Adrenal gland (tissue), 12 donors: ENCODE data around the gene CTU2. TPM values are rescaled to one million over a fixed set of nuclear protein-coding genes. Genes with fewer than 3 reads are reported as not detected.
A peak's percentile ranks its signal among the peaks of the same experiment; 100 is the strongest.

Experiments used
- DNase-seq, 7 donors: peaks; one replicate each; pipeline ENCODE4 v3.0.0-alpha.2; 2019 to 2020
- H3K27ac ChIP-seq, 5 donors: fragments of 200-600 bp; sonication (generic) in 4 of 5; 1 replicate in 3 of 5; 2 replicates in 2 of 5; pipeline versions ENCODE4 v1.5.1 to v1.8.0; 2016 to 2020; ENCODE audit warnings: mild to moderate bottlenecking in 1 of 5
- H3K27me3 ChIP-seq: fragments of 200-600 bp; 2 replicates; pipeline ENCODE4 v1.8.0; 2021
- H3K36me3 ChIP-seq, 2 donors: fragments of 200-600 bp; replicated peaks in 1 of 2; 1 replicate in 1 of 2; 2 replicates in 1 of 2; pipeline versions ENCODE4 v1.5.1 to v1.8.0; 2018 to 2022
- H3K4me1 ChIP-seq, 2 donors: fragments of 200-600 bp; replicated peaks in 1 of 2; 1 replicate in 1 of 2; 2 replicates in 1 of 2; pipeline versions ENCODE4 v1.5.1 to v1.8.0; 2018 to 2021
- H3K4me3 ChIP-seq, 4 donors: fragments of 200-600 bp; sonication (generic) in 3 of 4; one replicate each; pipeline ENCODE4 v1.5.1; 2016 to 2018
- H3K9me3 ChIP-seq, 3 donors: fragments of 200-600 bp; sonication (generic) in 1 of 3; replicated peaks in 1 of 3; 1 replicate in 2 of 3; 2 replicates in 1 of 3; pipeline versions ENCODE4 v1.5.1 to v1.8.0; 2016 to 2021
- POLR2A ChIP-seq, 2 donors: fragments of 450-650 bp; IDR thresholded peaks; one replicate each; pipeline ENCODE4 v1.6.1; 2017; ENCODE audit warnings: antibody characterized with exemption in 2 of 2, mild to moderate bottlenecking in 2 of 2, moderate library complexity in 1 of 2
- WGBS, 4 donors: extraction: QIAGEN DNeasy Blood & Tissue Kit in 2 of 4; methylation state at CpG; one replicate each; pipeline versions ENCODE4 v1.1.5 to v1.1.7; 2013 to 2017; 5-methylcytosine and 5-hydroxymethylcytosine counted together
- intact Hi-C, 2 donors: fragments of 100-400 bp; cut with DNase I; formaldehyde crosslinking; loops; one replicate each; pipeline versions ENCODE4 v1.14.1 to v1.15.0; 2022 to 2023
- polyA plus RNA-seq, 3 donors: library from polyadenylated mRNA; stranded (reverse); fragments of 200-250 nt in 2 of 3; fragments of 350-450 nt in 1 of 3; fragmentation: Illumina TruSeq in 1 of 3; extraction: RNeasy Lipid Tissue Mini Kit (QIAGEN cat#74804) in 1 of 3; gene quantifications; one replicate each; pipeline ENCODE4 v1.2.3, GENCODE V29; 2013 to 2014
- total RNA-seq, 9 donors: library from RNA; depleted of rRNA in 4 of 9; stranded (reverse); fragments of >200 nt in 4 of 9; fragments of 120-200 nt in 1 of 9; fragmentation: NEBNext Ultra II Directional in 1 of 9; extraction: Animal tissue kit (Norgen Biotek cat#: 25700) in 1 of 9; gene quantifications; one replicate each; pipeline versions ENCODE4 v1.1.0 to v1.2.4, GENCODE V29; 2013 to 2023
- TF ChIP-seq, protein P1 (sequence below), 6 experiments: fragments of 450-650 bp in 4 of 6; fragments of 200-600 bp in 2 of 6; sonication (generic) in 1 of 6; IDR thresholded peaks; 1 replicate in 5 of 6; 2 replicates in 1 of 6; pipeline versions ENCODE4 v1.5.1 to v1.8.0; 2016 to 2021; ENCODE audit warnings: antibody characterized with exemption in 6 of 6, mild to moderate bottlenecking in 2 of 6, moderate library complexity in 1 of 6
- donor health status: healthy with polysubstance abuse.
- donor health status: Bipolar disorder and iron deficiency.
- donor health status: DM: yes; HTN: yes; CAD: no.
- donor health status: DM: no; HTN: no; CAD: no.
- donor health status: DM: no; HTN: no; CAD: no.
- donor health status: DM: yes; HTN: yes; CAD: no.

Gene CTU2
- total and polyA plus RNA-seq, 12 donors = 3.6 to 43.8 (median 14.0) TPM

DNA sequence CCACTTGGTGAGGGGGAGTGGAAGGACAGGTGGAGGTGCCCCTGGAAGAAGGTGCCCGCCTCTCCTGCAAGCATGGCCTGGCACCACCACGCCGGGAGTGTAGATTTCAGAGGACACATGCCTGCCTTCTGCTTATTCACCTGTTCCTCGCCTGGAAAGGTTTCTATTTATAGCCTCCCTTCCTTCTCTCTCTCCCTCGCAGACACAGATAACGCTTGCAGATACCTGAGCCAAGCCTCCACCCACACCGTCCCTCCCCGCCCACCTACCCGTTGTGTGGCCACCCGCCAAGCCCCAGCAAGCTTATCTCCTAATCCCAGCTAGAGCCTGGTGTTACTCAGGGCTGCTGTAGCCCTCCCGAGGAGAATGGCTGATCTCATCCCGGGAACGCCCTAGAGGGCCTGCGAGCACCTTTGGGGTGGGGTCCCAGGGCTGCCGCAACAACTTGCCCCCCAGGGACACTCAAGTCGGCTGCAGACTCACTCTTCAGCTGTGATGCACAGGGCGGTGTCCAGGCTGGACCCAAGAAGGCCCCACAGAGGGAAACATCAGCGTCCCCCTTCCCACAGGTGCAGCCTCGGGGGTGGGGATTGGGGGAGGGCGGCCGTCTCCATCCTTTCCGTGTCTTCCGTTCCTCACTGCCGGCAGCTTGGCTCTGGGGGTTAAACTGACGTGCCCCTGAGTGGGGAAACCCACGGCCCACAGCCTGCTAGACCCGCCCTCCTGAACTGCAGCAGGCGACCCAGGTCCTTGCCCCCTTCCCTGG lies 18.1 kb upstream of the CTU2 start:
- no peak for TF ChIP-seq POLR2A (IDR thresholded peaks at IDR 0.05)
- TF ChIP-seq, protein P1, sequence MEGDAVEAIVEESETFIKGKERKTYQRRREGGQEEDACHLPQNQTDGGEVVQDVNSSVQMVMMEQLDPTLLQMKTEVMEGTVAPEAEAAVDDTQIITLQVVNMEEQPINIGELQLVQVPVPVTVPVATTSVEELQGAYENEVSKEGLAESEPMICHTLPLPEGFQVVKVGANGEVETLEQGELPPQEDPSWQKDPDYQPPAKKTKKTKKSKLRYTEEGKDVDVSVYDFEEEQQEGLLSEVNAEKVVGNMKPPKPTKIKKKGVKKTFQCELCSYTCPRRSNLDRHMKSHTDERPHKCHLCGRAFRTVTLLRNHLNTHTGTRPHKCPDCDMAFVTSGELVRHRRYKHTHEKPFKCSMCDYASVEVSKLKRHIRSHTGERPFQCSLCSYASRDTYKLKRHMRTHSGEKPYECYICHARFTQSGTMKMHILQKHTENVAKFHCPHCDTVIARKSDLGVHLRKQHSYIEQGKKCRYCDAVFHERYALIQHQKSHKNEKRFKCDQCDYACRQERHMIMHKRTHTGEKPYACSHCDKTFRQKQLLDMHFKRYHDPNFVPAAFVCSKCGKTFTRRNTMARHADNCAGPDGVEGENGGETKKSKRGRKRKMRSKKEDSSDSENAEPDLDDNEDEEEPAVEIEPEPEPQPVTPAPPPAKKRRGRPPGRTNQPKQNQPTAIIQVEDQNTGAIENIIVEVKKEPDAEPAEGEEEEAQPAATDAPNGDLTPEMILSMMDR (IDR thresholded peaks at IDR 0.05) = no peak
- Histone ChIP-seq H3K27ac (no peak overlapping the region), H3K4me3 (no peak overlapping the region), H3K4me1 (peaks cover 13 to 22% of the 10 kb centered on the region in 2 donors), H3K36me3 (no peaks in the 10 kb centered on the region), H3K9me3 (no peaks in the 10 kb centered on the region), H3K27me3 (peaks cover 22% of the 10 kb centered on the region)
- DNase-seq = peak in 1 of 7 donors; percentile 61
- intact Hi-C loops = no loop called here
- 35 to 42% (median 38%) methylated on average over 13 to 28 of the region's 28 CpGs for WGBS, 4 donors

DNA sequence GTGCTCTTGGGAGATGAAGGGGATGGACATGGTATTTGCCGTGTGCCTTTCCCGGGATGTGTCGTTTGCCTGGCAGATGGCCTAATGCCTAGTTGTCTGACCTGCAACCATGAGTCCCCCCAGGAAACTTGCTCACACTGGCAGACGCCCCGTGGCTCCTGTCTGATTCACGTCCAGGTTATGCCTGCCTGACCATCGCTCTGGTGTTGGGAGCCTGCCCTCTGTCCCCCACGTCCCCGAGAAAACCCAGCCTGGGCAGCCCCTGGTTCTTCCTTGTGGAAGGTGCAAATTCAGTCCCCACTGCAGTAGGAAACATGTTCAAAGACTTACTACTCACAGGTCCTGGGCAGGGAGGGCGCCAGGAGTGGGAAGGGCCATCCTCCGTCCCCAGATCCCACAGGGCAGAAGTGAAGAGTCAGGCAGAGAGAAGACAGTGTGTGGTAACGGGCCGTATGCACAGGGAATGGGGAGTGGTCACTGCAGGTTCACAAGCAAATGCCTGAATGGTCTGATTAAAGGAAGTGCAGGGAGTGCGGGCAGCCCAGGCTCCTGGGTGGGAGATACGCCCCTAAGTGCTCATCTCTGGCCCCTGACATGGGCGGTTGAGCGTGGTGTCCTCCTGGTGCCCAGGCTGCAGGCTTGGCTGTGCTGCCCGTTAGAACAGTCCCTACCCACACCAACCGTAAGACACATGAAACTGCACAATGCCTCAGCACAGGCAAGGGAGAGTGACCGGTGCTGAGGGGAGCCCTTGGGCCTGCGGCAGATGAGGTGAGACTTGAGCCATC lies 15.8 kb upstream of the CTU2 start:
- Histone ChIP-seq H3K4me1 (peaks cover 13% of the 10 kb centered on the region in 2 donors), H3K36me3 (no peaks in the 10 kb centered on the region), H3K27ac (no peak overlapping the region), H3K27me3 (peaks cover 22% of the 10 kb centered on the region), H3K9me3 (no peaks in the 10 kb centered on the region), H3K4me3 (no peak overlapping the region)
- no peak for DNase-seq
- intact Hi-C loops = no loop called here
- WGBS, 4 donors = 76 to 84% (median 79%) methylated on average over 17 to 21 of the region's 21 CpGs
- TF ChIP-seq, protein P1 (IDR thresholded peaks at IDR 0.05) = no peak
- no peak for TF ChIP-seq POLR2A (IDR thresholded peaks at IDR 0.05)

DNA sequence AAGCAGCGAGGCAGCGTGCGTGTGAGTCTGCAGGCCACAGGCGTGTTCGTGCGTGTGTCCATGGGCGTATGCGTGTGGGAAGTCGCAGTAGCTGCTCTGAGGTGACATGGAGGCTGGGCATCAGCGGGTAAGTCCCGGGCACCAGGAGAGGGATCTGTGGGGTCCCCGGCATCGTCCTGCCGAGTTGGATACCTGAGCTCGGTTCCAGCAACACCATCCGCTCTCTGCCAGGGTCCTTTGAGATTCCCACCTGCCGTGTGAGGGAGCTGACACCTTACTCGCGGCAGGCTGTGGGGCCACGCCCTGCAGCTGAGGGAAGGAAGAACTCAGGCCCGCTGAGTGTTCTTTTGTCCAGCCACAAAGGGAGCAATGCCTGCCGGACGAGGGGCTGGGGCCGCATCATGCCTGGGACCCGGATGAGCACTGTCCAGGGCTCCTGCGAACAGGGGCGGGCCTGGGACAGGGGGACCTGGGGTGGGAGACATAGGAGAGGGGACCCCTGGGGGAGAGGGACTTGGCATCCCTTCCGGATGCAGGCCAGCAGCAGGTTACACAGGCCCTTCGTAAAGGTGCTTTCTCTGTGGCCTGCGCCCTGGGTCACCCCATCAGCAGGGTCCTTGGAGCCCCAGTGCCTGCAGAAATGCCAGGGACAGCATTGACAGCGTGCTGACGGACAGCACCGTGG lies 15.0 kb upstream of the CTU2 start:
- Histone ChIP-seq H3K4me3 (no peak overlapping the region), H3K4me1 (peaks cover 6 to 7% of the 10 kb centered on the region in 2 donors), H3K36me3 (no peaks in the 10 kb centered on the region), H3K9me3 (no peaks in the 10 kb centered on the region), H3K27me3 (peaks cover 22% of the 10 kb centered on the region), H3K27ac (no peak overlapping the region)
- WGBS, 4 donors = 77 to 83% (median 83%) methylated on average over 19 to 33 of the region's 33 CpGs
- intact Hi-C loops = no loop called here
- no peak for TF ChIP-seq POLR2A (IDR thresholded peaks at IDR 0.05)
- TF ChIP-seq, protein P1 (IDR thresholded peaks at IDR 0.05) = no peak
- no peak for DNase-seq
